HepG2 (cell line): ENCODE results near the gene TCF7L2. TPM values are rescaled to one million over a fixed set of nuclear protein-coding genes. Genes with fewer than 3 reads are reported as not detected.

Source experiments
- ATAC-seq: fragments of 200-7000 bp; cut with Tn5 transposase; 3 replicates; pipeline ENCODE4 v1.9.1; 2020; ENCODE audit warnings: mild to moderate bottlenecking, moderate library complexity
- BruUV-seq: library from RNA; stranded (reverse); fragments of 400-500 nt; replicated peaks from 2 replicates; lab custom pipeline; 2021; lab: Mats Ljungman, UMichigan
- CTCF ChIA-PET: fragments of 300-600 bp; formaldehyde crosslinking; extraction: SDS; loops from one replicate; lab custom pipeline; 2021; ENCODE audit warnings: low total read pairs, inconsistent platforms, low intra/inter-chr PET ratio; lab: Yijun Ruan, JAX
- POLR2A ChIA-PET: fragments of 350-600 bp; sonication (Branson Sonifier 250); formaldehyde crosslinking; loops from one replicate; lab custom pipeline; 2020; ENCODE audit warnings: antibody characterized with exemption, inconsistent platforms; lab: Yijun Ruan, JAX
- DNase-seq: peaks from one replicate; pipeline ENCODE4 v3.0.0-alpha.2; 2015; ENCODE audit warnings: low spot score
- FAIRE-seq: peaks from 3 replicates; lab custom pipeline; 2011; peaks lifted over from hg19 to GRCh38; lab: Jason Lieb, UNC
- H2AFZ ChIP-seq: one replicate; pipeline ENCODE4 v1.6.1; 2011; ENCODE audit warnings: low read length, inconsistent platforms
- H3K27ac ChIP-seq: fragments of 300-600 bp; 3 replicates; pipeline ENCODE4 v1.8.0; 2011; ENCODE audit warnings: mixed run types, mild to moderate bottlenecking, mixed read lengths, low read length, inconsistent platforms; ENCODE audit not compliant: insufficient read depth; ENCODE audit errors: extremely low read length
- H3K27me3 ChIP-seq, 2 experiments: fragments of 200-600 bp in 1 of 2; 2 replicates in 1 of 2; 3 replicates in 1 of 2; pipeline versions ENCODE4 v1.6.0 to v1.8.0; 2011; ENCODE audit warnings: low read length in 2 of 2, mild to moderate bottlenecking in 2 of 2, moderate library complexity in 2 of 2, inconsistent platforms in 1 of 2; ENCODE audit not compliant: insufficient read depth in 2 of 2, control insufficient read depth in 1 of 2
- H3K36me3 ChIP-seq, 2 experiments: fragments of 200-600 bp in 1 of 2; replicated peaks in 1 of 2; 2 replicates in 1 of 2; 3 replicates in 1 of 2; pipeline versions ENCODE4 v1.5.1 to v1.8.0; 2011; ENCODE audit warnings: low read length in 2 of 2, inconsistent platforms in 1 of 2; ENCODE audit not compliant: insufficient read depth in 2 of 2, control insufficient read depth in 1 of 2
- H3K4me1 ChIP-seq: 2 replicates; pipeline ENCODE4 v1.5.1; 2012; ENCODE audit warnings: low read length, inconsistent platforms; ENCODE audit not compliant: insufficient read depth
- H3K4me2 ChIP-seq: 2 replicates; pipeline ENCODE4 v1.6.0; 2011; ENCODE audit warnings: low read depth, low read length, inconsistent platforms
- H3K4me3 ChIP-seq, 3 experiments: fragments of 200-600 bp in 1 of 3; sonication (generic), shearing (Covaris generic) in 1 of 3; replicated peaks in 1 of 3; 2 replicates each; pipeline ENCODE4 v1.5.1; 2011 to 2016; ENCODE audit warnings: low read length in 3 of 3, inconsistent platforms in 2 of 3, low read depth in 2 of 3, mild to moderate bottlenecking in 2 of 3, control low read depth in 1 of 3, mixed read lengths in 1 of 3; ENCODE audit not compliant: insufficient read depth in 1 of 3
- H3K79me2 ChIP-seq: one replicate; pipeline ENCODE4 v1.6.1; 2011; ENCODE audit warnings: low read length, inconsistent platforms; ENCODE audit not compliant: insufficient read depth
- H3K9ac ChIP-seq: 2 replicates; pipeline ENCODE4 v1.6.0; 2011; ENCODE audit warnings: mild to moderate bottlenecking, low read depth, low read length, inconsistent platforms; ENCODE audit not compliant: insufficient read depth
- H3K9me3 ChIP-seq: 2 replicates; pipeline ENCODE4 v1.5.1; 2012; ENCODE audit warnings: mild to moderate bottlenecking, low read length
- H4K20me1 ChIP-seq: 2 replicates; pipeline ENCODE4 v1.6.0; 2011; ENCODE audit warnings: inconsistent platforms, mild to moderate bottlenecking, low read length, moderate library complexity; ENCODE audit not compliant: insufficient read depth
- MLXIP ChIP-seq: sonication (generic); formaldehyde crosslinking; IDR thresholded peaks from 2 replicates; pipeline ENCODE4 v1.9.0; 2021; ENCODE audit warnings: missing genetic modification reagents, borderline replicate concordance
- RBM22 ChIP-seq: fragments of 200-400 bp; formaldehyde crosslinking; optimal IDR thresholded peaks from 2 replicates; pipeline ENCODE3; 2017; ENCODE audit warnings: mild to moderate bottlenecking, low read length, moderate library complexity
- ZGPAT ChIP-seq: IDR thresholded peaks from 2 replicates; pipeline ENCODE4 v1.6.1; 2016; ENCODE audit warnings: mild to moderate bottlenecking
- WGBS: methylation state at CpG from one replicate; pipeline ENCODE4 v1.1.6; 2017; ENCODE audit warnings: low lambda C conversion rate; 5-methylcytosine and 5-hydroxymethylcytosine counted together
- in situ Hi-C: cut with HindIII; loops from 2 replicates; pipeline ENCODE4 v1.10.0; 2017; ENCODE audit warnings: low pct_unique_long_range_greater_than_20kb; ENCODE audit not compliant: extremely low pct_ligation_motif_present
- intact Hi-C: fragments of 100-400 bp; cut with micrococcal nuclease; formaldehyde crosslinking; loops from one replicate; pipeline ENCODE4 v1.10.0; 2022; ENCODE audit not compliant: unreplicated experiment
- polyA plus RNA-seq, 8 experiments: library from polyadenylated mRNA; depleted of rRNA in 3 of 8; stranded (reverse) in 7 of 8; unstranded in 1 of 8; fragments of >200 nt; fragmentation: Illumina TruSeq in 4 of 8; extraction: Trizol in 4 of 8; gene quantifications; 2 replicates each; pipeline versions ENCODE4 v1.2.1 to v1.2.3, GENCODE V29; 2011 to 2016; ENCODE audit warnings: low read depth in 4 of 8, missing spikeins in 1 of 8, mixed read lengths in 1 of 8; ENCODE audit not compliant: insufficient read depth in 1 of 8
- total RNA-seq, 5 experiments: library from RNA; depleted of rRNA; stranded (reverse); fragments of >200 nt; fragmentation: Illumina TruSeq; extraction: Trizol; gene quantifications; 2 replicates each; pipeline ENCODE4 v1.2.3, GENCODE V29; 2016; ENCODE audit warnings: low read depth in 1 of 5

TCF7L2 gene
- total and polyA plus RNA-seq, 2 of the 13 experiments (the other 11 are each of a cell fraction or from before 2014, with no cell fraction given), result 3.9 to 13.7 TPM

GRCh38 chr10:113097036-113097435, 147.0 kb downstream of the TCF7L2 start:
- H3K27me3 ChIP-seq, result no peaks in the 10 kb centered on the region
- no peak overlapping the region for H3K27ac ChIP-seq
- H3K36me3 ChIP-seq, result peaks cover 19 to 46% of the 10 kb centered on the region in 2 experiments
- POLR2A ChIA-PET, result interaction anchor here (0.9 kb wide), 1 partner anchor 10 kb away, joined by 4 read pairs; no protein-coding TSS in a partner anchor
- no TSS peak for BruUV-seq
- peaks cover 28% of the 10 kb centered on the region for H3K4me1 ChIP-seq
- no peak overlapping the region for H3K4me3 ChIP-seq
- no peak for ATAC-seq
- H3K9ac ChIP-seq, result no peak overlapping the region
- peaks cover 14% of the 10 kb centered on the region for H3K79me2 ChIP-seq
- H2AFZ ChIP-seq, result no peak overlapping the region
- intact Hi-C loops, result no loop called here
- no peak for FAIRE-seq
- in situ Hi-C loops, result no loop called here
- CTCF ChIA-PET, result no interaction called here
- DNase-seq, result no peak
- no peaks in the 10 kb centered on the region for H3K9me3 ChIP-seq
- 83% methylated on average over 5 of the region's 6 CpGs for WGBS
- H4K20me1 ChIP-seq, result peaks cover 13% of the 10 kb centered on the region
- no peak overlapping the region for H3K4me2 ChIP-seq
- TF ChIP-seq RBM22 (peak; percentile 2), MLXIP (CRISPR knock-in tag) (no peak)

- no peak for ATAC-seq
- peaks cover 12% of the 10 kb centered on the region for H4K20me1 ChIP-seq
- POLR2A ChIA-PET, result no interaction called here
- TF ChIP-seq ZGPAT (CRISPR knock-in tag), result no peak
- TF ChIP-seq, all 625 proteins: peak for 0
- H3K79me2 ChIP-seq, result peaks cover 27% of the 10 kb centered on the region
- H3K27ac ChIP-seq, result no peak overlapping the region
- no peak overlapping the region for H2AFZ ChIP-seq
- no peak for FAIRE-seq
- CTCF ChIA-PET, result no interaction called here
- 87% methylated on average over 13 of the region's 13 CpGs for WGBS
- H3K4me1 ChIP-seq, result peaks cover 3% of the 10 kb centered on the region
- no peak for DNase-seq
- no peak overlapping the region for H3K9ac ChIP-seq
- H3K36me3 ChIP-seq, result peaks cover 21 to 54% of the 10 kb centered on the region in 2 experiments
- intact Hi-C loops, result no loop called here
- no peak overlapping the region for H3K4me3 ChIP-seq
- BruUV-seq, result no TSS peak
- no peak overlapping the region for H3K4me2 ChIP-seq
- H3K9me3 ChIP-seq, result no peaks in the 10 kb centered on the region
- in situ Hi-C loops, result loop anchor here (25.0 kb wide), 1 partner anchor 537 kb away; no protein-coding TSS in a partner anchor
- H3K27me3 ChIP-seq, result no peaks in the 10 kb centered on the region
Observed at GRCh38 chr10:113099431-113100183, 149.6 kb downstream of the TCF7L2 start.
